HEK293T (cell line): ENCODE results near the gene SLC22A14.

Source experiments
- SP1 ChIP-seq: fragments of 450-650 bp; IDR thresholded peaks from 2 replicates; pipeline ENCODE4 v1.6.1; 2017
- TARDBP ChIP-seq: fragments of 450-650 bp; IDR thresholded peaks from 2 replicates; pipeline ENCODE4 v1.6.1; 2016
- ZNF384 ChIP-seq: fragments of 450-650 bp; IDR thresholded peaks from 2 replicates; pipeline ENCODE4 v1.6.1; 2016

DNA sequence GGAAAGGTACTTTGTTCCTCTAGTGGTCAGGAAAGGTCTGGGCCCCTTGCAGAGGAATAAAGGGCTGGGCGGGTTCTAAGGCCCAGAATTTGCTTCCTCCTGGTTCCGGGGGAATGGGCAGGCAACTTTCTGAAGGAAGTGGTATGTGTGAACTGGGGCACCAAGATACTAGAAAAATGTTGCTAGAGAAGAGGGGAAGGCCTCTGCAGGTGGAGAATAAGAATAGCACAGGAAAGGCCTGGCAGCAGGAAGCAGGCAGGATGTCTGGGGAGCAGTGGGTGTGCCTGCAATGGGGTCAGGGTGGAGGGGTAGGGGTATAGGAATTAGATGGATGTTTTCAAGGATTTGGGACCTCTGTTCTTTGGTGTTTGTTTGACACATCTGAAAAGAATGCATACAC lies 14.4 kb upstream of the SLC22A14 start:
- no peak for TF ChIP-seq ZNF384
- TF ChIP-seq TARDBP: no peak
- no peak for TF ChIP-seq SP1
